Loucy (cell line): Measurements from ENCODE around the gene C10orf62.
A peak's percentile ranks its signal among the peaks of the same experiment; 100 is the strongest.
"Not testable (repeated sequence)": the region's sequence is repeated elsewhere in the genome, so short reads cannot be mapped to it uniquely, and the experiment has no call there.

ENCODE experiments used
- H2AFZ ChIP-seq: fragments of 200-600 bp; sonication (generic); 2 replicates; pipeline ENCODE4 v1.6.0; 2016; ENCODE audit warnings: antibody characterized with exemption, mild to moderate bottlenecking, low read length, moderate library complexity
- H3F3A ChIP-seq: fragments of 200-600 bp; 2 replicates; pipeline ENCODE4 v1.6.0; 2016; ENCODE audit warnings: antibody characterized with exemption, low read depth, mild to moderate bottlenecking
- H3K27me3 ChIP-seq: fragments of 200-600 bp; sonication (generic); 2 replicates; pipeline ENCODE4 v1.6.1; 2014; ENCODE audit warnings: low read length, mild to moderate bottlenecking; ENCODE audit not compliant: insufficient read depth, poor library complexity, severe bottlenecking
- H3K36me3 ChIP-seq: fragments of 200-600 bp; sonication (generic); 2 replicates; pipeline ENCODE4 v1.6.1; 2016; ENCODE audit warnings: low read length; ENCODE audit not compliant: insufficient read depth
- H3K4me1 ChIP-seq: fragments of 200-600 bp; sonication (generic); 2 replicates; pipeline ENCODE4 v1.5.1; 2014; ENCODE audit warnings: low read length, mild to moderate bottlenecking; ENCODE audit not compliant: insufficient read depth, poor library complexity, severe bottlenecking
- H3K4me2 ChIP-seq: fragments of 200-600 bp; sonication (generic); 2 replicates; pipeline ENCODE4 v1.6.0; 2014; ENCODE audit warnings: antibody characterized with exemption, low read length, low read depth, mild to moderate bottlenecking; ENCODE audit not compliant: poor library complexity, severe bottlenecking
- H3K4me3 ChIP-seq: fragments of 200-600 bp; sonication (generic); 2 replicates; pipeline ENCODE4 v1.5.1; 2014; ENCODE audit warnings: low read length, mild to moderate bottlenecking, mixed read lengths; ENCODE audit not compliant: poor library complexity, severe bottlenecking
- H3K79me2 ChIP-seq: fragments of 200-600 bp; sonication (generic); 2 replicates; pipeline ENCODE4 v1.6.1; 2014; ENCODE audit warnings: low read length; ENCODE audit not compliant: insufficient read depth
- H3K9ac ChIP-seq: fragments of 200-600 bp; sonication (generic); 2 replicates; pipeline ENCODE4 v1.6.0; 2014; ENCODE audit warnings: mild to moderate bottlenecking, low read depth, low read length, moderate library complexity; ENCODE audit not compliant: poor library complexity, severe bottlenecking
- H3K9me2 ChIP-seq: fragments of 200-600 bp; sonication (generic); replicated peaks from 2 replicates; pipeline ENCODE4 v1.6.1; 2016; ENCODE audit warnings: low read depth, low read length, mixed read lengths
- H3K9me3 ChIP-seq: fragments of 200-600 bp; sonication (generic); 2 replicates; pipeline ENCODE4 v1.6.1; 2014; ENCODE audit warnings: mild to moderate bottlenecking, antibody characterized with exemption, low read length, low read depth; ENCODE audit not compliant: insufficient read depth
- H4K20me1 ChIP-seq: fragments of 200-600 bp; sonication (generic); 2 replicates; pipeline ENCODE4 v1.6.0; 2014; ENCODE audit warnings: antibody characterized with exemption, low read length, mild to moderate bottlenecking; ENCODE audit not compliant: insufficient read depth, poor library complexity, severe bottlenecking
- EZH2phosphoT487 ChIP-seq: fragments of 200-600 bp; IDR thresholded peaks from 2 replicates; pipeline ENCODE4 v1.6.1; 2018; ENCODE audit warnings: antibody characterized with exemption, mild to moderate bottlenecking, moderate library complexity, borderline replicate concordance
- TF ChIP-seq, protein P1 (sequence below): fragments of 200-600 bp; sonication (generic); conservative IDR thresholded peaks from 2 replicates; pipeline ENCODE4 v1.5.1; 2014; ENCODE audit warnings: mild to moderate bottlenecking, antibody characterized with exemption, low read length

Gene C10orf62

DNA sequence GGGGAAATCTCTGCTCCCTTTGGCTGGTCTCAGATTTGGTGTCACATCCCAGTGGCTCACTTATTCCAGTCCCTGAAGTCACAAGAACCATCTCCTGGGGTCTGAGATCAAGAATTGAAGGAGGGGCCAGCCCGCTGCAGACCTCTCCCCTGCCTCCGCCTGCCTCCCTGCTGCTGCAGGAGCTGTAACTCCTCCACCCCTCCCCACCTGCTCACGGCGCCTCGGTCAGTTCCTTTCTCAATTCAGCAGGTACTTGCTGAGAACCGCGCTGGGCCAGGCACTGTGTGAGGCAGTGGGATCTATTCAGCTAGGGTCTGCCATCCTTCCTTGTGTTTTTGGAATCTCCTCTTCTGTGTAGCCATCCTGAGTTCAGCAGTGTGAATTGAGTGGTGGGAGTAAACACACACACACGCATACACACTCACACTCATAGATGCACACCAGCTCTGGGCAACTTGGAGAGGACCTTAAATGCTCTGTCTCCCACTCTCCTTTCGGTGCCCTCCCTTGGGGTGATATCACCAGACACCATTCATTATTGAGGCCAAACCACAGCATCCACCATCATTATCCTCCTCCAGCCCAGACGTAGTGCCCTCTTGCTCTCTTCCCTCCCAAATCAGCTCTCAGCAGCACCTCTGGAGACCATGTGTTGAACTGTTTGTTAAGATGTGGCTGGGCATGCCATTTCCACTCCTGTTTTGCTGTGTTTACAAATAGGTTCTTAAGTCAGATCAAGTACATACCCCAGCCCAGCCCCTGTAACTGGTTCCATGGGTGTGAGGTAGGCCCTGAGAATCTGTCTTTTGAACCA is 39.0 kb upstream of the C10orf62 start:
- Histone ChIP-seq H3K4me3 (no peak overlapping the region), H3K9me2 (no peaks in the 10 kb centered on the region), H3K9ac (no peak overlapping the region), H4K20me1 (no peaks in the 10 kb centered on the region), H3K4me2 (no peak overlapping the region), H3F3A (no peaks in the 10 kb centered on the region), H2AFZ (no peak overlapping the region), H3K79me2 (no peaks in the 10 kb centered on the region), H3K27me3 (no peaks in the 10 kb centered on the region), H3K4me1 (no peaks in the 10 kb centered on the region), H3K9me3 (no peaks in the 10 kb centered on the region), H3K36me3 (no peaks in the 10 kb centered on the region)
- TF ChIP-seq, protein P1, sequence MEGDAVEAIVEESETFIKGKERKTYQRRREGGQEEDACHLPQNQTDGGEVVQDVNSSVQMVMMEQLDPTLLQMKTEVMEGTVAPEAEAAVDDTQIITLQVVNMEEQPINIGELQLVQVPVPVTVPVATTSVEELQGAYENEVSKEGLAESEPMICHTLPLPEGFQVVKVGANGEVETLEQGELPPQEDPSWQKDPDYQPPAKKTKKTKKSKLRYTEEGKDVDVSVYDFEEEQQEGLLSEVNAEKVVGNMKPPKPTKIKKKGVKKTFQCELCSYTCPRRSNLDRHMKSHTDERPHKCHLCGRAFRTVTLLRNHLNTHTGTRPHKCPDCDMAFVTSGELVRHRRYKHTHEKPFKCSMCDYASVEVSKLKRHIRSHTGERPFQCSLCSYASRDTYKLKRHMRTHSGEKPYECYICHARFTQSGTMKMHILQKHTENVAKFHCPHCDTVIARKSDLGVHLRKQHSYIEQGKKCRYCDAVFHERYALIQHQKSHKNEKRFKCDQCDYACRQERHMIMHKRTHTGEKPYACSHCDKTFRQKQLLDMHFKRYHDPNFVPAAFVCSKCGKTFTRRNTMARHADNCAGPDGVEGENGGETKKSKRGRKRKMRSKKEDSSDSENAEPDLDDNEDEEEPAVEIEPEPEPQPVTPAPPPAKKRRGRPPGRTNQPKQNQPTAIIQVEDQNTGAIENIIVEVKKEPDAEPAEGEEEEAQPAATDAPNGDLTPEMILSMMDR, result no peak; the same call in 1 of the 2 replicates
- TF ChIP-seq EZH2phosphoT487, result no peak

DNA sequence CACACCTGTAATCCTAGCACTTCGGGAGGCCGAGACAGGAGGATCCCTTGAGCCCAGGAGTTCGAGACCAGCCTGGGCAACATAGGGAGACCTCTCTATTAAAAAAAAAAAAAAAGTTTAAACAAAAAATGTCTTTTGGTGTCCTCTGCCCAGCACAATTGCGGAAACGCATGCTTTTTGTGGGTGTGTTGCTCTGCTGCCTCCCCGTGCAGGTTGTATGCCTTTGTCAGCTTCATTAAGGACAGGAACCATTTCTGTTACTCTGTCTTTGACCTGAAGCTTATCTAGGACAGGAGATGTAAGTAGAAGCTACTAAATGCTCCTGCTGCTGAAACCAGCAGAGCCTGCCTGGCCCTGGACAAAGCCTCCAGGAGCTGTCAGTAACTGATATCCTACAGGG is 38.2 kb upstream of the C10orf62 start:
- H3K4me3 ChIP-seq, result no peak overlapping the region
- H3K9ac ChIP-seq, result no peak overlapping the region
- H3K4me1 ChIP-seq, result no peaks in the 10 kb centered on the region
- H2AFZ ChIP-seq, result no peak overlapping the region
- H3K79me2 ChIP-seq, result no peaks in the 10 kb centered on the region
- H3K27me3 ChIP-seq, result no peaks in the 10 kb centered on the region
- H3F3A ChIP-seq, result no peaks in the 10 kb centered on the region
- TF ChIP-seq, protein P1, result no peak
- TF ChIP-seq EZH2phosphoT487, result no peak
- H3K36me3 ChIP-seq, result no peaks in the 10 kb centered on the region
- H4K20me1 ChIP-seq, result no peaks in the 10 kb centered on the region
- no peaks in the 10 kb centered on the region for H3K9me2 ChIP-seq
- H3K4me2 ChIP-seq, result no peak overlapping the region
- H3K9me3 ChIP-seq, result no peaks in the 10 kb centered on the region

DNA sequence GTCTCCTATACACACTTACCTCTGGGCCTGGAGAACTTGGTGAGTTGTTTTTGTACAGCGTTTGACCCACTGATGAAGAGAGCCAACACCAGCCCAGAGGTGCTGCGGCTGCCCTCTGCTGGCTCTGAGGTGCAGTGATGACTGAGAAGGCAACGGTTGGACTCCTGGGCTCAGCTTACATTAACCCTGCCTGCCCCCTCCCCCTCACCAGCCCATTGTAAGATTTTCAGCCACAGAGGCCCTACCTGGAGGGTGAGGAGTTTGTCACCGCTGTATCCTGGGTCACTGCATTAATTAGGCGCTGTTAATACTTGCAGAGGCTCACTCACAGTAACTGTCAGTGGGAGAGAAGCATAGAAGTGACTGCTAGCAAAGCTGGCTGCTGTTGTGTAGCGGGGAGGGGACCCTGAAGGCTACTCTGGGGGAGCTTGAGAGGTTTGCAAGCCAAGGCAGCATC is 35.9 kb upstream of the C10orf62 start:
- Histone ChIP-seq H3F3A (no peaks in the 10 kb centered on the region), H3K4me2 (no peak overlapping the region), H3K9ac (no peak overlapping the region), H2AFZ (no peak overlapping the region), H3K27me3 (no peaks in the 10 kb centered on the region), H3K36me3 (no peaks in the 10 kb centered on the region), H3K79me2 (no peaks in the 10 kb centered on the region), H4K20me1 (no peaks in the 10 kb centered on the region), H3K4me3 (no peak overlapping the region), H3K9me3 (no peaks in the 10 kb centered on the region), H3K9me2 (no peaks in the 10 kb centered on the region), H3K4me1 (no peaks in the 10 kb centered on the region)
- TF ChIP-seq, protein P1, result peak; percentile 83
- TF ChIP-seq EZH2phosphoT487, result no peak

DNA sequence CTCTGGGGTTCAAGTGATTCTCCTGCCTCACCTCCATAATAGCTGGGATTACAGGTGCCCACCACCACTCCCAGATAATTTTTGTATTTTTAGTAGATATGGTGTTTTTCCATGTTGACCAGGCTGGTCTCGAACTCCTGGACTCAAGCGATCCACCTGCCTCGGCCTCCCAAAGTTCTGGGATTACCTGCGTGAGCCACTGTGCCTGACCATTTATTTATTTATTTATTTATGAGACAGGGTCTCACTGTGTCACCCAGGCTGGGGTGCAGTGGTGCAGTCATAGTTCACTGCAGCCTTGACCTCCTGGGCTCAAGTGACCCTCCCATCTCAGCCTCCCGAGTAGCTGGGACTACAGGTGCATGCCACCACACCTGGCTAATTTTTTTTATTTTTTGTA is 35.2 kb upstream of the C10orf62 start:
- H3K79me2 ChIP-seq, H3K4me2 ChIP-seq, H2AFZ ChIP-seq, H3K9me3 ChIP-seq, H3K27me3 ChIP-seq, H4K20me1 ChIP-seq, H3F3A ChIP-seq, H3K36me3 ChIP-seq, H3K9me2 ChIP-seq, H3K9ac ChIP-seq, H3K4me1 ChIP-seq, H3K4me3 ChIP-seq: not testable (repeated sequence)

- not testable (repeated sequence) for H3K4me3 ChIP-seq, H3K4me1 ChIP-seq, H3K9me3 ChIP-seq, H3F3A ChIP-seq, H3K27me3 ChIP-seq, H3K36me3 ChIP-seq, H4K20me1 ChIP-seq, H3K9ac ChIP-seq, H2AFZ ChIP-seq, H3K9me2 ChIP-seq, H3K4me2 ChIP-seq, H3K79me2 ChIP-seq
Observed at GRCh38 chr10:97555541-97555940, 34.0 kb upstream of the C10orf62 start.
